IPS-20b (cell line): Measurements from ENCODE around the gene CPXM1.

Experiments
- H3K27ac ChIP-seq: one replicate; pipeline ENCODE4 v1.5.1; 2013; ENCODE audit warnings: low read length
- H3K27me3 ChIP-seq: 2 replicates; pipeline ENCODE4 v1.6.1; 2013; ENCODE audit warnings: mild to moderate bottlenecking, low read length, inconsistent platforms; ENCODE audit not compliant: insufficient read depth
- H3K36me3 ChIP-seq: 2 replicates; pipeline ENCODE4 v1.6.1; 2013; ENCODE audit warnings: low read depth, mild to moderate bottlenecking, inconsistent platforms, low read length, moderate library complexity; ENCODE audit not compliant: insufficient read depth
- H3K4me1 ChIP-seq: 2 replicates; pipeline ENCODE4 v1.6.1; 2013; ENCODE audit warnings: mild to moderate bottlenecking, control low read depth, inconsistent platforms, low read length, moderate library complexity; ENCODE audit not compliant: insufficient read depth
- H3K4me3 ChIP-seq: 2 replicates; pipeline ENCODE4 v1.5.1; 2013; ENCODE audit warnings: mild to moderate bottlenecking, low read length, inconsistent platforms
- H3K9ac ChIP-seq: 2 replicates; pipeline ENCODE4 v1.6.1; 2013; ENCODE audit warnings: low read depth, mild to moderate bottlenecking, inconsistent platforms, low read length, moderate library complexity
- H3K9me3 ChIP-seq: 2 replicates; pipeline ENCODE4 v1.6.1; 2013; ENCODE audit warnings: mild to moderate bottlenecking, low read depth, low read length, inconsistent platforms; ENCODE audit not compliant: insufficient read depth

Gene CPXM1

GRCh38 chr20:2751347-2751877 lies 49.0 kb downstream of the CPXM1 start:
- no peaks in the 10 kb centered on the region for H3K9me3 ChIP-seq
- H3K4me1 ChIP-seq = peaks cover 10% of the 10 kb centered on the region; the same call in 1 of the 2 replicates
- no peak overlapping the region for H3K27ac ChIP-seq
- peak overlapping the region; percentile 48 for H3K4me3 ChIP-seq
- peaks cover 94% of the 10 kb centered on the region for H3K27me3 ChIP-seq
- H3K9ac ChIP-seq = no peak overlapping the region
- H3K36me3 ChIP-seq = no peaks in the 10 kb centered on the region

- H3K27me3 ChIP-seq = peaks cover 98% of the 10 kb centered on the region
- peaks cover 10% of the 10 kb centered on the region; the same call in 1 of the 2 replicates for H3K4me1 ChIP-seq
- H3K4me3 ChIP-seq = peak overlapping the region; percentile 48
- no peaks in the 10 kb centered on the region for H3K36me3 ChIP-seq
- H3K9me3 ChIP-seq = no peaks in the 10 kb centered on the region
- H3K27ac ChIP-seq = no peak overlapping the region
- no peak overlapping the region for H3K9ac ChIP-seq
These were observed 49.8 kb downstream of the CPXM1 start for GRCh38 chr20:2750491-2751251.

GRCh38 chr20:2749951-2750490 lies 50.4 kb downstream of the CPXM1 start:
- Histone ChIP-seq H3K27me3 (peaks cover 100% of the 10 kb centered on the region), H3K36me3 (no peaks in the 10 kb centered on the region), H3K9me3 (no peaks in the 10 kb centered on the region), H3K4me3 (peak overlapping the region; percentile 48; the same call in 1 of the 2 replicates), H3K9ac (no peak overlapping the region), H3K27ac (no peak overlapping the region), H3K4me1 (peaks cover 10% of the 10 kb centered on the region; the same call in 1 of the 2 replicates)

- peaks cover 100% of the 10 kb centered on the region for H3K27me3 ChIP-seq
- H3K9ac ChIP-seq = no peak overlapping the region
- peak overlapping the region; percentile 48; the same call in 1 of the 2 replicates for H3K4me3 ChIP-seq
- H3K27ac ChIP-seq = no peak overlapping the region
- H3K4me1 ChIP-seq = peaks cover 10% of the 10 kb centered on the region; the same call in 1 of the 2 replicates
- no peaks in the 10 kb centered on the region for H3K36me3 ChIP-seq
- no peaks in the 10 kb centered on the region for H3K9me3 ChIP-seq
These were observed 51.0 kb downstream of the CPXM1 start for GRCh38 chr20:2749343-2749950.

GRCh38 chr20:2748551-2749342 lies 51.7 kb downstream of the CPXM1 start:
- Histone ChIP-seq H3K9ac (no peak overlapping the region), H3K36me3 (no peaks in the 10 kb centered on the region), H3K9me3 (no peaks in the 10 kb centered on the region), H3K4me1 (peaks cover 10% of the 10 kb centered on the region; the same call in 1 of the 2 replicates), H3K27ac (no peak overlapping the region), H3K4me3 (peak overlapping the region; percentile 25; the same call in 1 of the 2 replicates), H3K27me3 (peaks cover 99% of the 10 kb centered on the region)

- no peaks in the 10 kb centered on the region for H3K9me3 ChIP-seq
- peaks cover 10% of the 10 kb centered on the region; the same call in 1 of the 2 replicates for H3K4me1 ChIP-seq
- no peak overlapping the region for H3K4me3 ChIP-seq
- no peak overlapping the region for H3K27ac ChIP-seq
- H3K36me3 ChIP-seq = no peaks in the 10 kb centered on the region
- H3K9ac ChIP-seq = no peak overlapping the region
- peaks cover 99% of the 10 kb centered on the region for H3K27me3 ChIP-seq
These were observed 52.7 kb downstream of the CPXM1 start for GRCh38 chr20:2747676-2748235.

GRCh38 chr20:2746636-2747265 lies 53.7 kb downstream of the CPXM1 start:
- no peak overlapping the region for H3K9ac ChIP-seq
- peaks cover 10% of the 10 kb centered on the region; the same call in 1 of the 2 replicates for H3K4me1 ChIP-seq
- no peaks in the 10 kb centered on the region for H3K9me3 ChIP-seq
- H3K27ac ChIP-seq = no peak overlapping the region
- H3K4me3 ChIP-seq = no peak overlapping the region
- peaks cover 99% of the 10 kb centered on the region for H3K27me3 ChIP-seq
- H3K36me3 ChIP-seq = no peaks in the 10 kb centered on the region

- H3K9me3 ChIP-seq = no peaks in the 10 kb centered on the region
- no peak overlapping the region for H3K9ac ChIP-seq
- no peaks in the 10 kb centered on the region for H3K36me3 ChIP-seq
- peaks cover 10% of the 10 kb centered on the region; the same call in 1 of the 2 replicates for H3K4me1 ChIP-seq
- no peak overlapping the region for H3K27ac ChIP-seq
- no peak overlapping the region for H3K4me3 ChIP-seq
- peaks cover 99% of the 10 kb centered on the region for H3K27me3 ChIP-seq
These were observed 54.3 kb downstream of the CPXM1 start for GRCh38 chr20:2745936-2746635.

GRCh38 chr20:2745060-2745910 lies 55.1 kb downstream of the CPXM1 start:
- no peak overlapping the region for H3K27ac ChIP-seq
- no peak overlapping the region for H3K4me3 ChIP-seq
- H3K36me3 ChIP-seq = no peaks in the 10 kb centered on the region
- peaks cover 10% of the 10 kb centered on the region; the same call in 1 of the 2 replicates for H3K4me1 ChIP-seq
- no peaks in the 10 kb centered on the region for H3K9me3 ChIP-seq
- H3K27me3 ChIP-seq = peaks cover 93% of the 10 kb centered on the region
- H3K9ac ChIP-seq = no peak overlapping the region
